Transverse colon (tissue), 4 donors: ENCODE results near the gene MAST4. TPM values are rescaled to one million over a fixed set of nuclear protein-coding genes. Genes with fewer than 3 reads are reported as not detected.

Experiments
- DNase-seq: peaks from one replicate; pipeline ENCODE4 v3.0.0-alpha.2; 2019
- H3K27ac ChIP-seq, 4 donors: fragments of 200-600 bp; sonication (generic); 2 replicates each; pipeline ENCODE4 v1.5.1; 2016 to 2018; ENCODE audit warnings: inconsistent platforms in 4 of 4
- H3K27me3 ChIP-seq: fragments of 200-600 bp; sonication (generic); 2 replicates; pipeline ENCODE4 v1.5.1; 2017; ENCODE audit warnings: inconsistent platforms
- H3K36me3 ChIP-seq, 4 donors: fragments of 200-600 bp; sonication (generic); 2 replicates each; pipeline ENCODE4 v1.5.1; 2017 to 2019; ENCODE audit warnings: inconsistent platforms in 4 of 4
- H3K4me1 ChIP-seq, 4 donors: fragments of 200-600 bp; sonication (generic); 2 replicates each; pipeline ENCODE4 v1.5.1; 2017 to 2020; ENCODE audit warnings: inconsistent platforms in 4 of 4
- H3K4me3 ChIP-seq, 4 donors: fragments of 200-600 bp; sonication (generic); 1 replicate in 1 of 4; 2 replicates in 3 of 4; pipeline versions ENCODE4 v1.5.1 to v1.6.1; 2017 to 2019; ENCODE audit warnings: inconsistent platforms in 4 of 4
- H3K9me3 ChIP-seq, 2 donors: fragments of 200-600 bp; sonication (generic); 2 replicates each; pipeline ENCODE4 v1.5.1; 2017 to 2019; ENCODE audit warnings: inconsistent platforms in 2 of 2
- EP300 ChIP-seq: sonication (generic); formaldehyde crosslinking; IDR thresholded peaks from one replicate; pipeline ENCODE4 v1.6.1; 2017; ENCODE audit warnings: antibody characterized with exemption, low read depth
- POLR2A ChIP-seq: fragments of 450-650 bp; IDR thresholded peaks from one replicate; pipeline ENCODE4 v1.6.1; 2016; ENCODE audit warnings: antibody characterized with exemption, mild to moderate bottlenecking, moderate library complexity
- POLR2AphosphoS5 ChIP-seq, 3 donors: sonication (generic); formaldehyde crosslinking; IDR thresholded peaks; one replicate each; pipeline ENCODE4 v1.6.1; 2016; ENCODE audit warnings: antibody characterized with exemption in 3 of 3
- WGBS, 2 donors: methylation state at CpG; one replicate each; pipeline ENCODE4 v1.1.5; 2018; ENCODE audit warnings: low coverage in 1 of 2; 5-methylcytosine and 5-hydroxymethylcytosine counted together
- in situ Hi-C, 4 donors: fragments of 200-750 bp; cut with MboI; loops; one replicate each; pipeline versions ENCODE4 v1.15.0 to v1.15.1; 2017; ENCODE audit warnings: low sequenced_read_pairs in 3 of 4, low pct_ligation_motif_present in 1 of 4, low pct_unique_long_range_greater_than_20kb in 1 of 4
- intact Hi-C: fragments of 100-400 bp; cut with DNase I; formaldehyde crosslinking; loops from one replicate; pipeline ENCODE4 v1.15.1; 2023; ENCODE audit warnings: low total_unique reads
- total RNA-seq, 4 donors: library from RNA; depleted of rRNA; stranded (reverse); fragments of >200 nt; gene quantifications; one replicate each; pipeline ENCODE4 v1.1.0, GENCODE V29; 2016
- TF ChIP-seq, protein P1 (sequence below), 5 experiments: fragments of 200-600 bp in 3 of 5; fragments of 450-650 bp in 2 of 5; sonication (generic) in 3 of 5; IDR thresholded peaks; 1 replicate in 2 of 5; 2 replicates in 3 of 5; pipeline ENCODE4 v1.5.1; 2016 to 2017; ENCODE audit warnings: antibody characterized with exemption in 5 of 5, inconsistent platforms in 3 of 5, mild to moderate bottlenecking in 2 of 5, moderate library complexity in 1 of 5

Gene MAST4
- total RNA-seq, 4 donors from 2014 or later, result 20.3 to 46.8 (median 35.4) TPM

DNA sequence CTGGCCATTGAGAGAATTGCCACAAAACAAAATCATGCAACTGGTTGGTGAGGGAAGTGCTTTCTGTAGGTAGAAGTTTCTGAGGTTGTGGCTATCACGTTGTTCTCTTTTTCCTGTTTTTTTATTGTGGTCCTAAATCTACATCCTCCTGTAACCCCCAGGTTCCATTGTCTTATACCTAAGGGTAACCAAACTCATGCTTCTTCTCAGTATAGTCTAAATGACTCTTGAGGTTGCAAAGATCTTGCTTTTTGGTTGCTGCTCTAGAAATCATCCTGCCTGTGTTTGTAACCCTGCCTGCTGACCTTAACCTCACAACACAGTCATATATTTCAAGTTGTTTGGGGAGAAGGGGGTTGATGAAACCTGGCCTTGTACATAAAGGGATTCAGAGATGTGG, 327.3 kb downstream of the MAST4 start:
- TF ChIP-seq, protein P1, sequence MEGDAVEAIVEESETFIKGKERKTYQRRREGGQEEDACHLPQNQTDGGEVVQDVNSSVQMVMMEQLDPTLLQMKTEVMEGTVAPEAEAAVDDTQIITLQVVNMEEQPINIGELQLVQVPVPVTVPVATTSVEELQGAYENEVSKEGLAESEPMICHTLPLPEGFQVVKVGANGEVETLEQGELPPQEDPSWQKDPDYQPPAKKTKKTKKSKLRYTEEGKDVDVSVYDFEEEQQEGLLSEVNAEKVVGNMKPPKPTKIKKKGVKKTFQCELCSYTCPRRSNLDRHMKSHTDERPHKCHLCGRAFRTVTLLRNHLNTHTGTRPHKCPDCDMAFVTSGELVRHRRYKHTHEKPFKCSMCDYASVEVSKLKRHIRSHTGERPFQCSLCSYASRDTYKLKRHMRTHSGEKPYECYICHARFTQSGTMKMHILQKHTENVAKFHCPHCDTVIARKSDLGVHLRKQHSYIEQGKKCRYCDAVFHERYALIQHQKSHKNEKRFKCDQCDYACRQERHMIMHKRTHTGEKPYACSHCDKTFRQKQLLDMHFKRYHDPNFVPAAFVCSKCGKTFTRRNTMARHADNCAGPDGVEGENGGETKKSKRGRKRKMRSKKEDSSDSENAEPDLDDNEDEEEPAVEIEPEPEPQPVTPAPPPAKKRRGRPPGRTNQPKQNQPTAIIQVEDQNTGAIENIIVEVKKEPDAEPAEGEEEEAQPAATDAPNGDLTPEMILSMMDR (IDR thresholded peaks at IDR 0.05), result no peak
- TF ChIP-seq EP300 (no peak), POLR2A (no peak), POLR2AphosphoS5 (IDR thresholded peaks at IDR 0.05) (no peak)
- Histone ChIP-seq H3K9me3 (no peaks in the 10 kb centered on the region), H3K4me3 (no peak overlapping the region), H3K36me3 (no peaks in the 10 kb centered on the region), H3K4me1 (no peaks in the 10 kb centered on the region), H3K27ac (no peak overlapping the region), H3K27me3 (no peaks in the 10 kb centered on the region)
- no peak for DNase-seq
- intact Hi-C loops (no loop called here), in situ Hi-C loops (no loop called here)
- WGBS, 2 donors, result 29 to 50% methylated on average over 1 of the region's 1 CpG

DNA sequence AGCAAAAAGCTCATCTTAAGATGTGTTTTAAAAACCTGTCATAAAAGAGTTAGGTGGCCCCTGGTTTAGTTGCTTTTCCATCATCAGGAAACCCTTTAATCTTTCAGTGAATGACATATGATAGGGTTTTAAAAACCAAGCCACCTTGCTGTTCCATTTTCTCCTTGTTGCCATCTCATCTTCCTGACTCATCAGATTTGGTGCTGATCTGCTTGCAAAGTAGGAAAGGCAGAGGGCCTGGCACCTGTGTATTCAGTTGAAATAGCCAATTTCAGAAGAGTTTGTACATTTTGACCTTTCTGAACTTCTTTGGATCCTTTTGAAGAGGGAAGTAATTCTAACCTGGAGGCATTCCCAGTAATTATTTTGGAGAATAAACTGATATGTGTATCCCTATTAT, 327.7 kb downstream of the MAST4 start:
- DNase-seq, result no peak
- no peaks in the 10 kb centered on the region for H3K36me3 ChIP-seq
- no peaks in the 10 kb centered on the region for H3K9me3 ChIP-seq
- H3K27ac ChIP-seq, result no peak overlapping the region
- TF ChIP-seq EP300 (no peak), POLR2AphosphoS5 (IDR thresholded peaks at IDR 0.05) (no peak), POLR2A (no peak)
- TF ChIP-seq, protein P1 (IDR thresholded peaks at IDR 0.05), result no peak
- in situ Hi-C loops (no loop called here), intact Hi-C loops (no loop called here)
- no peaks in the 10 kb centered on the region for H3K4me1 ChIP-seq
- no peaks in the 10 kb centered on the region for H3K27me3 ChIP-seq
- H3K4me3 ChIP-seq, result no peak overlapping the region

DNA sequence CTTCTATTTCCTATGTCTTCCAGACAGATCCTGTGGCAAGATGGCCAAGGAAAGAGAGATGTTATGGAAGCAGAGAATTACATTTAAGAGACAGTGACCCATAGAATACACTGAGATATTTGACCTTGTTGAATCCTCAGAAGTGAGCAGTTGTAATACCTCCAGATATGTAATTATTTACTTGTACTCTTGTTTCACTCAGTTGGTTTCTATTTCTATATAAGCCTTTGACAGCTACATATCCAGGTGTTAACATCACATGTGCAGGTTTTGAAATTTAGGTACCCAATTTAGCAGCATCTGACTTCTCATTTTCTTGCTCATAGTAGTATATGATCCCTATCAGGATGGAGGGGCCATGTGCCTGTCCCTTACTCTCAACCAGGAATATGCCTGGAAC, 330.9 kb downstream of the MAST4 start:
- no peaks in the 10 kb centered on the region for H3K36me3 ChIP-seq
- intact Hi-C loops, result no loop called here
- in situ Hi-C loops, result no loop called here

DNA sequence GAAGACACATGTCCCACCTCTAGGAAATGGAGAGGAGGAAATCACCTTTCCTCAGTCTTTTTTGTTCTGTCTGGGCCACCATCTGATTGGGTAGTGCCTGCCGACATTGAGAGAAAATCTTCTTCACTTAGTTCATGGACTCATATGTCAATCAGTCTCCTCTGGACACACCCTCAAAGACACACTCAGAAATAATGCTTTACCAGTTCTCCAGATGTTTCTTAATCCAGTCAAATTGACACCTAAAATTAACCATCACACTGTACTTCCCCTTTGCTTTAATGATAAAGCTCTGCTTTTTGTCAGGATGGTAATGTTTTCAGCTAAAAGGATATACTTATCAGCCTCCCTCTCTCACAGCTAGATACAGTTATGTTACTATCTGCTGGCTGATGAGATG, 333.1 kb downstream of the MAST4 start:
- H3K4me1 ChIP-seq, result no peaks in the 10 kb centered on the region
- H3K27ac ChIP-seq, result no peak overlapping the region
- intact Hi-C loops, result no loop called here
- no peak for TF ChIP-seq EP300
- TF ChIP-seq POLR2AphosphoS5 (IDR thresholded peaks at IDR 0.05), result no peak
- TF ChIP-seq, protein P1 (IDR thresholded peaks at IDR 0.05), result no peak
- no peak for TF ChIP-seq POLR2A
- no peaks in the 10 kb centered on the region for H3K9me3 ChIP-seq
- DNase-seq, result no peak
- H3K36me3 ChIP-seq, result no peaks in the 10 kb centered on the region
- 95 to 100% methylated on average over 1 of the region's 1 CpG for WGBS, 2 donors
- H3K27me3 ChIP-seq, result no peaks in the 10 kb centered on the region
- no peak overlapping the region for H3K4me3 ChIP-seq
- in situ Hi-C loops, result no loop called here

More for the DNA sequence above, 330.9 kb downstream of the MAST4 start:
- H3K4me1 ChIP-seq, result no peaks in the 10 kb centered on the region
- H3K4me3 ChIP-seq, result no peak overlapping the region
- no peak overlapping the region for H3K27ac ChIP-seq
- H3K27me3 ChIP-seq, result no peaks in the 10 kb centered on the region
- DNase-seq, result no peak
- TF ChIP-seq POLR2A, result no peak
- no peak for TF ChIP-seq POLR2AphosphoS5 (IDR thresholded peaks at IDR 0.05)
- TF ChIP-seq, protein P1 (IDR thresholded peaks at IDR 0.05), result no peak
- TF ChIP-seq EP300, result no peak
- H3K9me3 ChIP-seq, result no peaks in the 10 kb centered on the region
